C1 segment of cervical spinal cord (tissue), 14 donors: ENCODE data around the gene TMEM254.
"Not testable (repeated sequence)": the region's sequence is repeated elsewhere in the genome, so short reads cannot be mapped to it uniquely, and the experiment has no call there.

Source experiments
- DNase-seq, 14 donors: peaks; one replicate each; lab custom pipeline; 2025; lab: John Stamatoyannopoulos, UW

TMEM254 gene

DNA sequence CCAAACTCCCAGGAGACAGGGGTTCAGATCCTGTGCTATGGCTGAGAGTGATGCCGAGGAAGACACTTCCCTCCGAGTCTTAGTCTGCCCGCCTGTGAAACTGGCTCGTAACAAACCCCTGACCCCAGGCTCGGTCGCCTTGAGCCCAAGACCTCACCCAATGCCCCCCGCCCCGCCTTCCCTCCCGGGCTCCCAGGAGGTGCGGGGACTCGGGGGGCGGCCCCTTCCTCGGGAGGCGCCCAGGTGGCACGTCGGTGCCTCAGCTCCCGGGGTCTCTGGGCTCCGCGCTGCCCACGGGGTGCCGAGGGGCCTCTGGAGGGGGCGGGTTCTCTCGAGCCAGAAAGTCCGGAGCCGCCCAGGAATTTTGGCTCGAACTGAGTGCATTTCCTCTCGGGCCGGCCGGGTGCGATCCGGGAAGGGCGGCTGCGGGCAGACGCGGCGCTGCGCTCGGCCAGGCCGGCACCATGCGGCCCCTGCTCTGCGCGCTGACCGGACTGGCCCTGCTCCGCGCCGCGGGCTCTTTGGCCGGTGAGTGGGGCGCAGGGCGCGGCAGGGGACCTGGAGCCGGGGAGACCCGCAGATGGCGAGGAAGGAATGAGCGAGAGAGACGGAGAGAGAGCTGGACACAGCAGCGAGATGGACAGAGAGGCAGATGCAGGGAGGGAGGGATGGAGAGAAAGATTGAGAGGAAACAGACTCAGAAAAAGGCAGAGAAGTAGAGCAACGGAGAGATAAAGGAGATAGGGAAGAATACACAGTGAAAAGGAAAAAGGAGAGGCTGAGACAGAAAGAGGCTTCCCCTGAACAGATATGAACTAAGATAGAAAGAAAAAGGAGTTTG lies 54.1 kb downstream of the TMEM254 start, which contains the start of gene PLAC9:
Gene PLAC9 (plus strand): TSS at position 432 of the 841 bp plus-strand sequence. CDS start 33 bp downstream, at position 465.
- no peak for DNase-seq

DNA sequence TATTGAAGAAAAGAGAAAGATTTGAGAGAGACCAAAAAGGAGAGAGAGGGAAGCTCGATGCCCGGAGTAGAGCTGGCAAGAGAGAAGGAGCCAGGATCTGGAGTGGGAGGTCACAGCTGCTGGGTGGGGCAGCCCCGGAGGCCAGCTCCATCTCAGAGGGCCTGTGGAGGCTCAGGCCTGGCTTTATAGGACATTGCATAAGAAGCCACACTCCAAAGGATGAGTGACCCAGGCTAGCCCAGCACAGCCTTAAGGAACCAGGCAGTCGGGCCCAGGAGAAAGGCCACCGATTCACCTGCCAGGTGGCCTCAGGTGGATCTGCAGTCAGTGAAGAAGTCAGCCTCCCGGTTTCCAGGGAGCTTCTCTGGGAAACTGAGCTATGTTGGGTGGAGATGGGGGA lies 54.7 kb downstream of the TMEM254 start:
- no peak for DNase-seq

DNA sequence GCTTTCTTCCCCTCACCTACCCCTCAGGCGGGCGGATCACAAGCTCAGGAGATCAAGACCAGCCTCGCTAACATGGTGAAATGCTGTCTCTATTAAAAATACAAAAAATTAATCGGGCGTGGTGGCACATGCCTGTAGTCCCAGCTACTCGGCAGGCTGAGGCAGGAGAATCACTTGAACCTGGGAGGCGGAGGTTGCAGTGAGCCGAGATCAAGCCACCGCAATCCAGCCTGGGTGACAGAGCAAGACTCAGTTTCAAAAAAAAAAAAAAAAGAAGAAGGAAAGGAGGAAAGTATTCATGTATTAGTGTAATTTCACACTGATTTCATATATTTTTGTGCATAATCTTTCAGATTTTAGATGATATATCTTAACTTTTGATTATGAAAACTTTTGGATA lies 55.2 kb downstream of the TMEM254 start:
- not testable (repeated sequence) for DNase-seq

DNA sequence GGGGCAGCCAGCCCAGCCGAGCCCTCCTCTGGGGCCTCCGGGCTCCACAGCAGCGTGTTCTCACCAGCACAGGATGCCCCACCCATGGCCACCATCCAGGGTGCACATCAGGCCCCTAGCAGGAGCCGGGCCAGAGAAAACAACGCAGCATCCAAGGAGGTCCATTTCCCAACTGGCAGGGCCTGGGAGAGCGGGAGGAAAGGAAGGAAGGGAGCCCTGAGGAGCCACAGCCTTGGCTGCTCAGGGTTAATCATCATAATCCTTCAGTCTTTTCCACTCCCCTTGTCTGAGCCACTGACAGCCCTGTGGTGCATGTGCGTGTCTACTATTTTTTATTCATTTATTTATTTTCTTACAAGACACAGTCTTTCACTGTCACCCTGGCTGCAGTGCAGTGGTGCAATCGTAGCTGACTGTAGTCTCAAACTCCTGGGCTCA lies 57.7 kb downstream of the TMEM254 start:
- no peak for DNase-seq

DNA sequence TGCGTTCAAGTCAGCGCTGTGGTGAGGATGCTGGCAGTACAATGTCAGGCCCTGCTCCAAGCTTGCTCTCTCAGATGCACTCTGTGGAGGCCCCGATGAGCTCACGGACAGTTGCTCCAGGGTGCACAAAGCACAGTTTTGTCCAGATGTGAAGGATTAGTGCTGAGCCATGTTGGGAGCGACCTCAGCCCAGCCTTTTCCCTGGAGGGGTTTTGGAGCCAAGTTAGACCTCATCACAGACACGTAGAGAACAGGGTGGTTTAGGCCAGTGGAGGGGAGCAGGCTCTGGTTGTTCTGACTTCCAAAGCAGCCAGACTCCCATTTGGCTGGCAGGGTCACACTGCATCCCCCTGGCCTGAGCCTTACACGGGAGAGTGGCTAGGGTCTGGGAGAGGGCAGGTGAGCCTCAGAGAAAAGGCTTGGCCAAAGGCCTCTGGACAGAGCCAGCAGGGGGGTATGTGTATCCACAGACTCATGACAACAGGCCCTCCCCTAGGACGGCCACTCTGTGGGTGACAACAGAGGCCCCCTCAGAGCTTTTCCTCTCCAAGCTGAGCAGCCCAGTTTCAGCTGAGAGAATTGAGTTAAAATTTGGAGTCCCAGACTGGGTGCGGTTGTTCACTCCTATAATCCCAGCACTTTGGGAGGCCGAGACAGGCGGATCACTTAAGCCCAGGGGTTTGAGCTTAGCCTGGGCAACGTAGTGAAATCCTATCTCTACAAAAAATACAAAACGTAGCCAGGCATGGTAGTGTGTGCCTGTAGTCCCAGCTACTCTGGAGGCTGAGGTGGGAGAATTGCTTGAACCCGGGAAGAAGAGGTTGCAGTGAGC lies 58.8 kb downstream of the TMEM254 start:
- DNase-seq: no peak

DNA sequence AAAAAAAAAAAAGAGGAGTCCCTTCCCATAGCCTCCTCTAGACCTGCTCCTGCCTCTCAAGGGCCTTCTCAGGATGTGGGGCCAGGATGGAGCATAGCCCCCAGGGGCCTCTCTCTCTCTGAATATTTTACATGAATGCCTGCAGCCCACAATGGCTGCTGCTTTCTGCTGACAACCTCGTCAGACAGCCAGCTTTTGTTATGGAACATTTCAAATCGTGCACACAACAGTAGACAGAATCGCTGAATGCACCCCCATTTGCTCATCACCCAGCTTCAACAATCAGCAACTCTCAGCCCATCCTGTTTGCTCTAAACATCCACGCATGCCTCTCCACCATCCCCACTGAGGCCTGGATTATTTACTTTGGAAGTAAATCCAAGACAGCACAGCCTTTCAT lies 59.5 kb downstream of the TMEM254 start:
- no peak for DNase-seq

DNA sequence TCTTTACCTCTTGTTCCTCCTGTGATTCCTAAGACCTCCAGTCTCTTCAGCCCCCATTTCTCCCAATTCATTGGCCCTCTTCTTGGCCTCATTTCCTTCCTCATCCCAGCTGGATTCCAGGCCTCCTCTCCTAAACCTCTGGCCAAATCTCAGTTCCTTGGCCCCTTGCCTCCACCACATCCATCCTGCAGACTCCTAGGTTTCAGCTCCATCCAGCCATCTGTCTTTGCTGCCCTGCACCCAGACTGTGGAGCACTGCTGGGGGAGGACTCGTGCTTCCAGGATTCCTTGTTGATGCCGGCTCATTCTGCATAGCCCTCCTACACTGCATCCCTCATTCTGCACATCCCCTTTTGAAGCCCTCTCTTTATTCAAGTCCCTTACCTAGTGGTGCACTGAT lies 60.8 kb downstream of the TMEM254 start:
- no peak for DNase-seq

DNA sequence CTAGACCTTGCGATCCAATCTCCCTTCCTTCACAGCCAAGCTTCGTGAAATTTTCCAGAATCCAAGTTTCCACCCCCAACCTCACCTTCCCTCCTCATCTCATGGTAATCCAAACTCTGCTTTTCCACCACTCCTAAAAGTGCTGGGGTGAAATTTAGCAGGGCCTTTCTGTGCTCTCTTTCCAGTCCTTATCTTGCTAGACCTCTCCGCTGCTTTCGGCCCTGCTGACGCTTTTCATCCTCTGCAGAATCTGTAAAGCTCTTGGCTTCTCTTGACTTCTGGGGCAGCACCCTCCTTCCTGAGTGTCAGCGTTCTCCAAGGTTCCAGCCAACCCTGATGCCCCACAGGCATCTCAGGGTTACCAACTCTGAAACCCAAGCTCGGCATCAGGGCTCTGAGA lies 61.8 kb downstream of the TMEM254 start:
- no peak for DNase-seq

DNA sequence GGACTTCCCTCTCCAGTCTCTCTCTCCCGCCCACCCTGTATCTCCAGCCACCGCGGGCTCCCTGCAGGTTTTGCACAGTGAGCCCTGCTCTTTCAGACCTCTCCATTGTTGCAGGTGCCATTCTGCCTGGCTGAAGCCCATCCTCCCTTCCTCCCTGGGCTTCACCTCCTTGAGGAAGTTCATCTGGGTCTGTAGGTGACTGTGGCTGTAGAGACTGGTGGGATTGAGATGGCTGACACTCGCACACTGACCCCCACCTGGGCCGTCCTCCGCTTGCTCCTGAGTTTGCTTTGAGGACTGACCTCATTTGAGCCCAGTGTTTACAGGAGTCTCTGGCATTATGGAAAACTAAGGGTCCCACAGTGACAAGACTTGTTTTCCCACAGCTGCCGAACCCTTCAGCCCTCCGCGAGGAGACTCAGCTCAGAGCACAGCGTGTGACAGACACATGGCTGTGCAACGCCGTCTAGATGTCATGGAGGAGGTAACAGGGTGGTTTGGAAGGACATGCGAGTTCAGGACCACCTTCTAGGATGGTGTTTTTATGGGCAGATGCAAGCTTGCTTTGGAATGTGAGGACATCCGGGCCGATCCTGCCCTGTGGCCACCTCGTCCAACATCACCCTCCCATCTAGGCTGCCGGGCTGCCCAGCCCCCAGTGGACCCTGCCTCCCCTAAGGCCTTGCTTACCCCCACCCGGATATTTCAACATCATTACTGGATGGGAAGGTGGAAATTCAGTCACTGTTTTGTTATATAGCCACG lies 63.4 kb downstream of the TMEM254 start:
- DNase-seq: no peak
